ENCODE data around the gene KCNJ4.

The KCNJ4 gene

DNA sequence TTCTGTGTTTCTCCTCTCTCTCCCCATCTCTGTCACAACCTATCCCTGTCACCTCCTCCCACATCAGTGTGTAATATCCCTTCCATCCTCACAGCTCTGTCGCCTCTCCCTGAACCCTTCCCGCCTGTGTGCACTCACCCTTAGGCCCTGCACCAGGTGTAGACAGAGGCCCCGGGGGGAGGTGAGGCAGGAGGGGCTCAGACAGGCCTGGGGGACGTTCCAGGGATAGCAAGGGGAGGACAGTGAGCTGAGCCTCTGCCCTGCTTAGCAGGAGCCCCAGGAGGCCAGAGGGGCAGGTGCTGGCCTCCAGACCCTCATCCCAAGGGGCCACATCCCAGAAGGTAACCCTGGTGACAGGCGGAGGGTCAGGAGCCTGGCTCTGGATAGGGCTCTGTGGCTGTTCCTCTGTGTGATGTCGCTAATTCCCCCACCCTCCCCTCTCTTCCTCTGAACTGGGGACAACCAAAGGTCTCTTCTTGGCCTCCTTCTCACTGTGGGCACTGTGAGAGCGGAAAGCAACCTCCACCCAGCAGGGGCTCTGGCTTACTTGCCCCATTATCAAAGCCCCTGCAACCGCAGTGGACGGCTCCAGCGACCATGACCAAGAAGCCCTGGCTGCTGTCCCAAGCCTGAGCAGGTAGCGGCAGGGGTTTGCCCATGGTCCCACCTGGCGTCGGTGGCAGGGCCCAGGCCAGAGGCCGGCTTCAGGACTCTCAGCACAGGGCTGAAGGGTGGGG lies 35.7 kb downstream of the KCNJ4 start:
- H3K9me3 ChIP-seq (ENCODE audit: insufficient read depth, low read depth, low read length), result no peaks in the 10 kb centered on the region
- H3K4me3 ChIP-seq (ENCODE audit: low read length, poor library complexity, severe bottlenecking), result no peak overlapping the region
- TF ChIP-seq CTCF (conservative IDR thresholded peaks at IDR 0.05; ENCODE audit: low read length), result no peak
- TF ChIP-seq EZH2phosphoT487 (IDR thresholded peaks at IDR 0.05; ENCODE audit: borderline replicate concordance), result no peak
- H3K4me2 ChIP-seq (ENCODE audit: low read depth, low read length, poor library complexity, severe bottlenecking), result no peak overlapping the region
- H3F3A ChIP-seq (ENCODE audit: low read depth), result no peaks in the 10 kb centered on the region
- H3K27me3 ChIP-seq (ENCODE audit: insufficient read depth, low read length, poor library complexity, severe bottlenecking), result no peaks in the 10 kb centered on the region
- no peaks in the 10 kb centered on the region for H3K9me2 ChIP-seq (replicated peaks; ENCODE audit: low read depth, low read length)
- H4K20me1 ChIP-seq (ENCODE audit: insufficient read depth, low read length, poor library complexity, severe bottlenecking), result no peaks in the 10 kb centered on the region
- H3K79me2 ChIP-seq (ENCODE audit: insufficient read depth, low read length), result no peaks in the 10 kb centered on the region
- no peak overlapping the region for H2AFZ ChIP-seq (ENCODE audit: low read length)
- no peaks in the 10 kb centered on the region for H3K4me1 ChIP-seq (ENCODE audit: insufficient read depth, low read length, poor library complexity, severe bottlenecking)
- H3K9ac ChIP-seq (ENCODE audit: low read depth, low read length, poor library complexity, severe bottlenecking), result no peak overlapping the region
- no peaks in the 10 kb centered on the region for H3K36me3 ChIP-seq (ENCODE audit: insufficient read depth, low read length)

- no peak overlapping the region for H2AFZ ChIP-seq (ENCODE audit: low read length)
- H3K36me3 ChIP-seq (ENCODE audit: insufficient read depth, low read length), result no peaks in the 10 kb centered on the region
- H3K4me2 ChIP-seq (ENCODE audit: low read depth, low read length, poor library complexity, severe bottlenecking), result no peak overlapping the region
- no peaks in the 10 kb centered on the region for H3K79me2 ChIP-seq (ENCODE audit: insufficient read depth, low read length)
- no peaks in the 10 kb centered on the region for H3F3A ChIP-seq (ENCODE audit: low read depth)
- H3K9me2 ChIP-seq (replicated peaks; ENCODE audit: low read depth, low read length), result no peaks in the 10 kb centered on the region
- H3K4me1 ChIP-seq (ENCODE audit: insufficient read depth, low read length, poor library complexity, severe bottlenecking), result no peaks in the 10 kb centered on the region
- no peaks in the 10 kb centered on the region for H3K27me3 ChIP-seq (ENCODE audit: insufficient read depth, low read length, poor library complexity, severe bottlenecking)
- TF ChIP-seq CTCF (conservative IDR thresholded peaks at IDR 0.05; ENCODE audit: low read length) (no peak), EZH2phosphoT487 (IDR thresholded peaks at IDR 0.05; ENCODE audit: borderline replicate concordance) (no peak)
- no peaks in the 10 kb centered on the region for H4K20me1 ChIP-seq (ENCODE audit: insufficient read depth, low read length, poor library complexity, severe bottlenecking)
- H3K9ac ChIP-seq (ENCODE audit: low read depth, low read length, poor library complexity, severe bottlenecking), result no peak overlapping the region
- H3K9me3 ChIP-seq (ENCODE audit: insufficient read depth, low read depth, low read length), result no peaks in the 10 kb centered on the region
- H3K4me3 ChIP-seq (ENCODE audit: low read length, poor library complexity, severe bottlenecking), result no peak overlapping the region
These were observed 36.4 kb downstream of the KCNJ4 start for GRCh38 chr22:38418589-38418988.

DNA sequence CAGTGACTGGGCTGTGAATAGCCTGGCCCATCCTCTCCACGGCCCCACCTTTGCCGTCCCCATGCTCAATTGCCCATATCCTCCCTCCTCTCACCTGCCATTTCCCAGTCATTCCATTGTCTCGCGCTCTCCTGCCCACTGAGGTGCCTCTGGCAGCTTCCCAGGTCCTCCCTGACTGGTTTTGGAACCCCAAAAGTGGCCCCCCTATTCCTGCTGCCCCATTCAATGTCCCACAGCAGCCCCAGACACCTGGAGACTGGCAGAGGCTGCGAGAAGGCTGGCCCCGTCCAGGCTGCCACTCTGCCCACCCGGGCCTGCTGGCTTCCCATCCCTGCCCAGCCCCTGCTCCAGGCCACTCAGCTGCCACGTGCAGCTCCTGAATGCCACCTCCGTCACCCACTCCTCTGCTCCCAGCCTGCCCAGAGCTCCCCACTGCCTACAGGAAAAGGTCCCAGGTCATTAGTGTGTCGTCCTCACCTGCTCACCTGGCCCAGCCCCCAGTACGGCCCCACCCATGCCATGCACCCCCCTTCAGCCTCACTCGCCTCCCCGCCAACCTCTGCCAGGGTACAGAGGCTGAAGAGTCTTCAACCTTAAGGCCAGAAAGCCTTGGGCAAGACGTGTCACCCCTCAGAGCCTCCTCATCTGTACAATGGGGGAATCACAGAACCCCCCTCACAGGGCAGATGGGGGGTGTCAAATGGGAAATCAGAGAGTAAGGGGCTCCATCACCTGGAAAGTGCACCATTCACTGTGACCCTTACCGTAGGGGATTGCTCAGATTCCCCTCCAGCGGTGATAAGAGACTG lies 37.5 kb downstream of the KCNJ4 start:
- Histone ChIP-seq H3F3A (ENCODE audit: low read depth) (no peaks in the 10 kb centered on the region), H3K36me3 (ENCODE audit: insufficient read depth, low read length) (no peaks in the 10 kb centered on the region), H3K79me2 (ENCODE audit: insufficient read depth, low read length) (no peaks in the 10 kb centered on the region), H3K9me2 (replicated peaks; ENCODE audit: low read depth, low read length) (no peaks in the 10 kb centered on the region), H3K27me3 (ENCODE audit: insufficient read depth, low read length, poor library complexity, severe bottlenecking) (no peaks in the 10 kb centered on the region), H3K9me3 (ENCODE audit: insufficient read depth, low read depth, low read length) (no peaks in the 10 kb centered on the region), H3K9ac (ENCODE audit: low read depth, low read length, poor library complexity, severe bottlenecking) (no peak overlapping the region), H3K4me3 (ENCODE audit: low read length, poor library complexity, severe bottlenecking) (no peak overlapping the region), H4K20me1 (ENCODE audit: insufficient read depth, low read length, poor library complexity, severe bottlenecking) (no peaks in the 10 kb centered on the region), H3K4me2 (ENCODE audit: low read depth, low read length, poor library complexity, severe bottlenecking) (no peak overlapping the region), H2AFZ (ENCODE audit: low read length) (no peak overlapping the region), H3K4me1 (ENCODE audit: insufficient read depth, low read length, poor library complexity, severe bottlenecking) (no peaks in the 10 kb centered on the region)
- TF ChIP-seq EZH2phosphoT487 (IDR thresholded peaks at IDR 0.05; ENCODE audit: borderline replicate concordance), result no peak
- TF ChIP-seq CTCF (conservative IDR thresholded peaks at IDR 0.05; ENCODE audit: low read length), result no peak
